Kidney glomerular epithelial cell (primary cell): Measurements from ENCODE around the gene ODAD3.
"Not testable (repeated sequence)": the region's sequence is repeated elsewhere in the genome, so short reads cannot be mapped to it uniquely, and the experiment has no call there.

Experiments used
- DNase-seq: peaks from one replicate; lab custom pipeline; 2025; lab: John Stamatoyannopoulos, UW

ODAD3 gene

DNA sequence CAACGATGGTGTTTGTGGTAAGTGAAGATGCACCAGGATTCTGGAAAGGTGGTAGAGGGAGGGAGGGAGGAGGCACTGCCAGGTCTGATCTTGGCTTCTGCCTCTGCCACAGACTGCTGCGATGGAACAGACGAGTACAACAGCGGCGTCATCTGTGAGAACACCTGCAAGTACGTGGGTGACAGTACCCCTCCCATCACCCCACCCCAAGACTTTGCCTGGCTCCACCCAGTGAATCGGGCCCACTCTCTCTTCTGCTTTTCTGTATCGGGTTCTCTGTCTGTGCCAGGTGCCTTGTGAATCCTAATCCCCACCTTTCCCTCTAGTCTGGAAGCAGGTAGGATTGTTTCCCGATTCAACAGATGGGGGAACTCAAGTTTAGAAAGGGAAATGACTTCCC lies 3.0 kb upstream of the ODAD3 start:
- DNase-seq, result no peak

DNA sequence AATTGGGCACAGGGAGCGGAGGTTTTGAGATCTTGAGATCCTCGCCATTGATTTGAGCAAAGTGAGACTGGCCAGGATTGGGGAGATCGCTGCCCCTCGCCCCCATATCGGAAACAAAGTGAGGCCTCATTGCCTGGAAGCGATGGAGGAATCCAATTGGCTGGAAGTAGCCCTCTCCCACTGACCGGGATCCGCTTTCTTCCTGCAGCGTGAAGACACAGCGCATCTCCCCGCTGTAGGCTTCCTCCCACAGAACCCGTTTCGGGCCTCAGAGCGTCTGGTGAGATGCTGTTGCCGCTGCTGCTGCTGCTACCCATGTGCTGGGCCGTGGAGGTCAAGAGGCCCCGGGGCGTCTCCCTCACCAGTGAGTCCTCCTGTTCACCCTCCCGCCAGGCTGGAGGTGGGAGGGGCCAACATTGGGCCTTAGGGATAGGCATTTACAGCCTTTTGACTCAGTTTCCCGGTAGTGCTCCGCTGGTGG lies 952 bp upstream of the ODAD3 start:
- DNase-seq, result no peak

DNA sequence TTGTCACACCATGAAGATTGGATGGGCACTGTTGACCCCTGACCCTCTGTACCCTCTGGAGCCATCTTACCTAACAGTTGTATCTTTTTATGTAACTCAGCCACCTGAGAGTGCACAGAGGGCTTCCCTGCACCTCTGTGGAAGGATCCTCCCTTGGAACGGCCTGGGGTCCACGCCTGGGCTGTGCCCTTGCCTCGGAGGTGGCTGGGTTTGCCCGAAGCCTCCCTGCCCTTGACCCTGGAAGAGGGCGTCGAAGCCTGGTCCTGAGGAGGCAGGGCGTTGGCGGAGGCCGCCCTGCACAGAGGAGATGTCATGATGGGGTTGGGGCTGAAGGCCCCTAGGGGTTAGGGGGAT lies 241 bp downstream of the ODAD3 start:
- DNase-seq, result no peak

DNA sequence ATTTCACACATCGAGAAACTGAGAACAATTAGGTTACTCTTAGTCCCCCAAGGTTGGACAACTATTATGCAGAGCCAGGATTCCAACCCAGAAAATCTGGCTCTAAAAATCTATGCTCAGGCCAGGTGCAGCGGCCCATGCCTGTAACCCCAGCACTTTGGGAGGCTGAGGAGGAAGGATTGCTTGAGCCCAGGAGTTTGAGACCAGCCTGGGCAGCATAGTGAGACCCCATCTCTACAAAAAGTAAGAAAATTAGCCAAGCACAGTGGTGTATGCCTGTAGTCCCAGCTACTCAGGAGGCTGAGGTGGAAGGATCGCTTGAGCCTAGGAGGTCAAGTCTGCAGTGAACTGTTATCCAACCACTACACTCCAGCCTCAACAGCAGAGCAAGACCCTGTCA lies 1.4 kb downstream of the ODAD3 start:
- DNase-seq, result not testable (repeated sequence)

DNA sequence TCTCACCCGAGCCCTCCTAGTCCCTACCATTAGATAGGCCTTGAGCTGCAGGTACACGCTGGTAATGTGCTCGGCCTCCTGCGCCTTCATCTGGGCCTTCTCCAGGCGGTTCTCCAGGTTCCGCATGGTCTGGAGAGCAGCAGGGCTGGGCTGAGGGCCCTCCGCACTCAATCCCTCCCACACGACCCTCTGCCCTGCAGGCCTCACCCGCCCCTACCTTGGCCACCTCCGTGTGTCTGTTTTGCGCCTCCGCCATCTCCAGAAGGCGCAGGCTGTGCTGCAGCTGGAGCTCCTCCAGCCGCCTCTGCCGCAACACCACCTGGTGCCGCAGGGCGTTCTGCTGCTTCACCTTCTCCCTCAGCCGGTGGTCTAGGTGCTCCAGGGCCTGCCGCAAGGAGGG lies 8.3 kb downstream of the ODAD3 start:
- no peak for DNase-seq

DNA sequence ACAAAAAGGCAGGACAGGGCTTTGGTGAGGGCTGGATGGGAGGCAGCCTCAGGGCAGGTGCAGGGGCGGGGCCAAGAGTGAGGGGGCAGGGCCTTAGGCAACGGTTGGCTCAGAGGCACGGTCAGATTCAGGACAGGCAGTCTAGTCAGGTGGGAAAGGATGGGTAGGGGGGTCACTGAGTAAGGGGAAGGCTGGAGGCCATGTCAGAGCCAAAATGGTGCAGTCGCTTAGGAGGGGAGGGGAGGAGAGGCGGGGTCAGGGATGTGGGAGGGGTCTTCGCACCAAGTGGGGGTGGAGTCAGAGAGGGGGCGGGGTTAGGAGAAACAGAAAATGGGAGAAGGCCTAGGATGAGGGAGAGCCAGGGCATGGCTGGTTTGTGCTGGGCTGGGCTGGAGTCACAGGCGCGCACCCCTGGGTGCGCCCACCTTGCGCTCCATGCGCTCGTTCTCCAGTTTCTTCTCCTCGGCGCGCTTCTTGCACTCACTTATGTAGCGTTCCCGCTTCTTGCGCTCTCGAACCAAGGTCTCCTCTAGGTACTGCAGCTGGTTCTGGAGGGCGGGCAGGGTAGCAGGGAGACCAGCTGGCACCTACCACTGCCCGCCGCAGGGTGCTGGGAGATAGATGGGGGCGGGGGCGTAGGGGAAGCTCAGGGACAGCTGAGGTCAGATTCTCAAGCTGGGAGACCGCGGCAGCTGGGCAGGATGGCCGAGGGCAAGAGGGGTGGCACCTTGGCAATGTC lies 9.0 kb downstream of the ODAD3 start:
- no peak for DNase-seq

DNA sequence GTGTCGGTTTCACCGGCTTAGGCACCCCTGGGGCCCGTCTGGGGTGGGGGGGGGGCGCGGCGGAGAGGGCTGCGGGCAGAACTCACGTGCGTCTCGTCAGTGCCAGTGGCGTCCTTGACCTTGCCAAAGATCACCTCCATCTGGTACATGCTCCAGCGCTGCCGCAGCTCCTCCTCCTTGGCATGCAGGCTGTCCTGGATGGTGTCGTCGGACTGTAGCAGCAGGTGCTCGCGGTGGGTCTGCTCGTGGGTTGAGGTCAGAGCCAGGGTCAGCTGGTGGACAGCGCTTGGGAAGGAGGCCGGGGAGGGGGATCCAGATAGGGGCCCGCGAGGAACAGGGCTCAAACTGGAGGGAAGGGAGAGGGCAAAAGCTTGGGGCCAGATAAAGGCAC lies 11.1 kb downstream of the ODAD3 start:
- no peak for DNase-seq

DNA sequence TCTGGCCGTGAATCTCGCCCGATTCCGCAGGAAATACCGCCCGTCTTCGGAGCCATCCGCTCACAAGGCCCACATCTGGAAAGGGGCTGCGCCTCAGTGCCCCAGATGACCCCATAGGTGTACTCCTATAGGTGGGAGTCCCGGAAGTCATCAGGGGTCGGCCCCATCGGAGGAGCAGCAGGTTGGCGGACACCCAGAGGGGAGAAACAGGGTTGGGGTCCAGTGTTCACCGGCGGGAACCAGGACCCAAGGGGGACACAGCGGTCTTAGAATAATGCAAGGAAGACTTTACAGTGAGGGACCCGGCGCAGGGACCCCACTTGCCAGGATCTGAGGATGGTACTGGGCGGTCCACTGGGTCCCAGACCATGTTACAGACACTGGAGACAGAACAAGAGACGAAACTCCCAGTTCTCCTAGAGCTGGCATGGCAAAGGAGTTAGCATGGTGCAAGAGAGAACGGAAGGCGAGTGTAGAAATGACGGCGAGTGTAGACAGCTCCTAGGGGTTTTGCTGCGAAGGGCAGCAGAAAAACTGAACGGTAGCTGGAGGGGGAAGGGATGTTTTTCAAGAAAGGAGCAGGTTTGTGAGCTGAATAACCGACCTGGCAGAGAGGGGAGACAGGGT lies 11.6 kb downstream of the ODAD3 start:
- DNase-seq, result no peak

DNA sequence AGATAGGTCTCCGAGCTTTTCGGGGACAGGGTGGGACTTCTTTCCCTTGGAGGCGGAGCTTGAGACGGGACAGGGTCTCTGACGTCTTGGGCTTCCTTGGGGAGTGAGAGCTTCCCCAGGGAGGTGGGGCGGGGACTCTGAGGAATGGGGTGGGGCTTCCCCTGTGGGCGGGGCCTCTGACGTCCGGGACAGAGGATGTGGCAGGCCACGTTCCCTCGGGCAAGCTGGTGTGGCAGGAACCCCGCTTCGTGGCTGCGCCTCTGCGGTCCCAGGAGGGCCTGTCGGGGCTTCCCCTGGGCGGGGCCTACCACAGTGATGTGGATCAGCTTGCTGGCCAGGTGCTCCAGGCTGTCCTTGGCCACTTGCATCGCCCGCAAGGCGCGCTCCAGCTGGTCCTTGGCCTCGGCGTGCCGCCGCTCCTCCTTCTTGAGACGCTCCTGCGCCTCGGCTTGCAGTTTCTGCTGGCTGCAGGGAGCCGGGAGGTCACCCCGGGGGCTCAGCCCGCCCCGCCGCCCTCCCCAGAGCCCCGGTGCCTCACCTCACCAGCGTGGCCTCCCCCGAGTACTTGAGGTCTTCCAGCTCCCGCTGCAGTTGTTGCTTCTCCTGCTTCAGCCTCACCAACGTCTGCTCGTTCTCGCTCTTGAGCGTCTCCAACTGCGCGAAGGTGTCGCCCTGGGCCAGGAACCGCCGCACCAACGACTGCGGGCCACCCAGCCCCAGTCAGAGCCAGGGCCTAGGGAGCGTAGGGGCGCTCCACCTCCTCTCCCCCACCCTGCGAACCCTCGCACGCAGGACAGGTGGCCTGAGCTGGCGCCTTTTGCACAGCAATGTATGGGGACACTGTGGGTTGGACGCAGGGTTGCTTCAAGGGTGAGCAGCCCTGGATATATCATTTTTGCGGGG lies 12.5 kb downstream of the ODAD3 start:
- no peak for DNase-seq

DNA sequence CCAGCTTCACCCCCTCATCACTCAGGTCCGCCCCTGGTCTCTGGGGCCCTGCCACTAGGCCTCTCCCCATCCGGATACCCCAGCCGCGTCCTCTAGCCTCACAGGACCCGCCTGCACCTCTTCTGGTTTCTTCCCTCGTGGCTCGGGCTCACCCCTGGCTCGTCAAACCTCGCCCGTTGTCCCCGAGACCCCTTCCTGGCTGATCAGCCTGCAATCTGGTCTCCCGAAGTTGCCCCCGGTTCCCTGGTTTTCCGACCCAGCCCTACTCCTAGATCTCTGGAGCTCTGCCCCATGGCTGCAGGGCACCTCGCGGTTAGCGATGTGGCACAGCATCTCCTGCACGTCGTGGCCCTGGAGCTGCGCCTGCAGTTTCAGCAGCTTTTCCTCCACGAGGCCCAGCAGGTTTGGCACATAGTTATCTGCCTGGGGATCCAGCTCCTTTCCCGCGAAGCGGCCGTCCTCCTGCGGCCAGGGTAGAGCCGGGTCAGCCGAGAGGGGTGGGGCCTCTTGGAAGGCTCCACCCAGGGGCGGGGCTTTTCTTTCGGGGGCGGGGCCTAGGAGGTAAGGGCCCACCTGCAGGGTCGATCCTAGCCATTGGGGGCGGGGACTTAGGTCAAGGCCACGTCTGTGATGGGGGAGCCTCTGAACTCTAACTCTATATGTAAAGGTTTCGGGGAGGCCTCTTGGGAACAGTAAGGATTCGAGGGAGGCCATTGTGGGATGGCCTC lies 13.4 kb downstream of the ODAD3 start:
- DNase-seq, result no peak

DNA sequence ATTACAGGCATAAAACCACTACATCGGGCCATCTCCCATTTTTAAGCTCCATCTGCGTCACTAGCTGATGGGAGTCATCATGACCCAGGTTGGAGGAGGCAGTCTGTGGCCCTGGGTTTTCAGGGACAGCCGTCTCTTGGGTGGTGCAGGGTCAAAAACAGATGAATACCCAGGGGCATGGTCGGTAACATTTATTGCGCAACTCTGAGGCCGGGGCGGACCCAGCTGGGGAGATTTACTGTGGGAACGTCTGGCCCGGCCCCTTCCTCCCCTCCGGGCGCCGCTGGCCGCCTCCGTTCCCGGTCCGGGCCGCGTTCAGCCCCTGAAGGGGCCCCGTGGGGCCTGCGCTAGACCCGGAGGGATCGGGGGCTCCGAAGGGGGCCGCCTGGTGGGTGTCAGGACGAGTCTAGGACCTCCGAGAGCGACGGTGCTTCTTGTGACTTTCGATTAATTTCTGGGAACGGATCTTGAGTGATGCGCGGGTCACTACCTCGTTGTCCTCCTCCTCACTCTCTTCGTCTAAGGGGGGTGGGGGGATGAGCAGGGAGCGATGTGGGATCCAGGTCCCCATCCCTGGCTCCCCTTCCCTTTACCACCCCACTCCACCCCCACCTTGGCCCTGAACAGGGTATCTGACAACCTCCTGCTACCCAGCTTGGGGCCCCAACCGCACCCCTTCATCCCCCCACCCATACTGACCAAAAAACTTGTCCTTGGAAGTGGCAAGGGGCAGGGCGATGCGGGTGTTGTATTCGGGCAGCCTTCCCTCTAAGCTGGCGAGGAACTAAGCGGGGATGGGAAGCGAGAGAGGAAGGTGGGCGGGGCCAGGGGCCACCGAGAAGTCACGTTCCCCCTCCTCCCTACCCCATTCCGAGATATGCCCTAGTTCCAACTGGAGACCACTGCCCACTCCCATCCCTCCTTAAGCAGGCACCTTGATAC lies 14.2 kb downstream of the ODAD3 start:
- DNase-seq, result no peak

DNA sequence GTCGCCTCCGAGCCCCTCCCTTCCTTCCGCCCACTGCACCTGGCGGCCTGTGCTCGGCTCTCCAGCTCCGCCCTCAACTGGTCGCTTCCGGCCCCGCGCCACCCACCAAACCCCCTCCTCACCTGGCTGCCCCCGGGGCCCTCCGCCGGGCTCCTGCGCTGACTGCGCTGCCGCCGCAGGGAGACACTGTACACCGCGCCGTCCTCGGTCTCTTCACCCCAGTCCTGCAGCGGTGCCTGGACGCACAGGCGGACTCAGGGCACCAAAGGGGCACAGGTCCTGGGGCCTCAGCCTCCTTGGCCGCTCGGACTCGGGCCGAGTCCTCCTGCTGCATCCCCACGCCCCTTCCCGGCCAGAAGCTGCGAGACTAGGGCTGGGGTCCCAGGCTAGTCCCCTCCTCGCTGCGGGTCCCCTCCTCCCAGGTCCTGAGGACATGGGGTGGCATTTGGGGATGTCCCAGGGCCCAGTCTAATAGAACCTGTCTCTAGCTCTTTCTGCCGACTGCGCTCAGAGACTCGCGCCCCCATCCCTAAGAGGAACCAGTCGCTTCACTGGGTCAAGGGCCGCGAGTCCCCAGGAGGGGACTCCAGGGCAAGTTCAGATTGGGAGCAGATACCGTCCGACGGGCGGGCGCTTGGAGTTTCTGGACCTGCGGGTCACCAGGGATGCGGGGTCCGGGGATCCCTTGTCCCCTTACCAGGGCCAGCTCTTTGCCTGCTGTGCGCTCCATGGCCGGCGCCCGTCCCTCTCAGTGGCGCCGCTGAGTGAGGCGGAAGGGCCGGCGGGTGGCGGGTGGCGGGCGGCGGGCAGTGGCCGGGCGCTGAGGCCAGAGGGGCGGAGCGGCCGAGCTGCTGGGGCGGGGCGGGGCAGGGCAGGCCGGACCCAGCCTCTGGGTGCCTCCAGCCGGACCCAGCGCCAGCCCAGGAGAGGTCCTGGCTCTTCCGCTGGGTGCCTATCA lies 16.1 kb downstream of the ODAD3 start, which contains the start of gene RGL3:
TSS of gene RGL3 (minus strand) at position 766 of the 958 bp plus-strand sequence. CDS start at position 730, 36 bp downstream.
- DNase-seq, result no peak

DNA sequence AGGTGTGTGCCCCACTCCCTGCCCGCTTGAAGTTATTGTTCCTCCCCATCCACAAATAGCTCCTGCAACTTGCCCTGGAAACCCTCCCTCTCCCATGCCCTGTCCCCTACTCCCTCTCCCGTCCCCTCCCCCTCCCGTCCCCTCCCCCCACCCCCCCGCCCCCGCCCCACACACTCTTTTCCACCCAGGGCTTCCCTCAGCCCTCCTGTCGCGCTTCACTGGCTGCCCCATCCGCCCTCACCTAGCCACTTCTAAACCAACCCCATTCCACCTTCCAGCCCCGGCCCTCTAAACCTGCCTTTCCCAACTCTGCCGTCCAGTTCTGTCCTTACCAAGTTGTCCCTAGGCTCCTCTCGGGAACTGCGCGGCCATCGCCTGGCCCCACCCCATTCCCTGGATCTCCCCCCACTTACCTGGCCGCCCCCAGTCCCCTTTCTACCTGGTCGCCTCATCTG lies 16.8 kb downstream of the ODAD3 start:
- DNase-seq, result no peak

DNA sequence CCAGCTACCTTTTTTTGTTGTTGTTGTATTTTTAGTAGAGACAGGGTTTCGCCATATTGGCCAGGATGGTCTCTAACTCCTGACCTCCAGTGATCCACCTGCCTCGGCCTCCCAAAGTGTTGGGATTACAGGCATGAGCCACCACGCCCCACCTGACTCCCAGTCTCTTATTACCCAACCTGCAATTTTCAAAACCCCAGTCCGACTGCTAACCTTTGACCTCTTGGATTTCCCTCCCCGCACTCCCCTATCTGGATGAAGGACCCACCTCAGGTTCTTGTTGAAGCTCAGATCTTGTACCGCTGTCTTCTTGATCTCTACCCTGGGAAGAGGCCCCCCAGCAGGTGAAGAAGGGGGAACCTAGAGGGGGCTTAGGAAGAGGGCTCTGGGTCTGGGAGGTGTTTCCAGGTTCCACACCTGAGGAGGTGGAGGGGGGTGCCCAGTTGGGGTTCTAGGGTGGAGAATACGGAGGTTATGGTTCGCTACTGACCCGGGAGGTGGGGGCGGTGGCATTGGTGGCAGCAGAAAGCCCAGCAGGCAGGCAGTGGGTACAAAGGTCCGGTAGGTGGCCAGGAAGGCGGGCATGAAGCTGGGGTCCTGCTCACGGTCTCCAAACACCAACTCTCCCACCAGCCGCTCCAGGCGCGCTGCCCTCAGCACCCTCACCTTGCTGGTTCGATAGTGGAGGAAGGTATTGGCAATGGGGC lies 18.4 kb downstream of the ODAD3 start:
- no peak for DNase-seq

DNA sequence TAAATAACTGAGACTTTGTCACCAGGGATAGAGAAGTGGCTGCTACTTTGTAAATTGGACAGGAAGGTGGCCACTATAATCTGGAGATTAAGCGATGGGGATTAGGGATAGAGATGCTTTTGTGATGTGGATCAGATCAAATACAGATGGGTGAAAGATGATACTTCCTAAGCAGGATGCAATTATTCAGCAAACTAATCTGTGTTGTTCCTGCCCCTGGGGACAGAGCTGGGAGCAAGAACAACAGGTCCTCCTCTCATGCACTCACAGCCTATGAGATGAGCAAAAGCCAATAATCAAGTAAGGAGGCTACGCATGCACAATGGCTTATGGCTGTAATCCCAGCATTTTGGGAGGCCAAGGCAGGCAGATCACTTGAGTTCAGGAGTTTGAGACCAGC lies 20.4 kb downstream of the ODAD3 start:
- no peak for DNase-seq

DNA sequence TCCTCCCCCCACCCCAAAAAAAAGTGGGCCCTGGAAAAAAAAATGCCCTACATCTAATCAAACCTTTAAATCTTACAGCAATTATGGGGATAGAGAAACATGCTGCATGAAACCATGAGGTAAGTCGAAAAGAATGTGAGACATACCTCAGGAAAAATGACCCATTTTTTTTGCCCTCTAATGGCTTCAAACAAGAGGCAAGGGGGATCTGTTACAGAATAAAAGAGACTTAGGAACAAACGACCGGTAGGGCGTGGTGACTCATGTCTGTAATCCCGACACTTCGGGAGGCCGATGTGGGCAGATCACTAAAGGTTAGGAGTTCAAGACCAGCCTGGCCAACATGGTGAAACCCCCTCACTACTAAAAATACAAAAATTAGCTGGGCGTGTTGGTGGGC lies 24.2 kb downstream of the ODAD3 start:
- no peak for DNase-seq

DNA sequence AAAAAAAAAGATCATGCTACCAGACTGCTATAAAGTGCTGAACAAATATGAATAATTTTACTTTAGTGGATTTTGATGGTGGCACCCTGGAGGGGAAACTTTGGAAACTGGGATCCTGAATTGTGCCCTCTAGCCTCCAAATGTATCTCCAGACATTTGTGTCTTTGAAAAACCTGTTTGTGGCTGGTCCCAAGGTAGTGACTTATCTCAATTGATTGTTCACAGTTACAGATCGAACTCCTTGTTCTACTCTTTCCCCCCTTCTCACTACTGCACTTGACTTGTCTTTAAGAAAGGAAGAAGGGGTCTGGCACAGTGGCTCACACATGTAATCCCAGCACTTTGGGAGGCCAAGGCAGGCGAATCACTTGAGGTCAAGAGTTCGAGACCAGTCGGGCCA lies 26.3 kb downstream of the ODAD3 start:
- no peak for DNase-seq

DNA sequence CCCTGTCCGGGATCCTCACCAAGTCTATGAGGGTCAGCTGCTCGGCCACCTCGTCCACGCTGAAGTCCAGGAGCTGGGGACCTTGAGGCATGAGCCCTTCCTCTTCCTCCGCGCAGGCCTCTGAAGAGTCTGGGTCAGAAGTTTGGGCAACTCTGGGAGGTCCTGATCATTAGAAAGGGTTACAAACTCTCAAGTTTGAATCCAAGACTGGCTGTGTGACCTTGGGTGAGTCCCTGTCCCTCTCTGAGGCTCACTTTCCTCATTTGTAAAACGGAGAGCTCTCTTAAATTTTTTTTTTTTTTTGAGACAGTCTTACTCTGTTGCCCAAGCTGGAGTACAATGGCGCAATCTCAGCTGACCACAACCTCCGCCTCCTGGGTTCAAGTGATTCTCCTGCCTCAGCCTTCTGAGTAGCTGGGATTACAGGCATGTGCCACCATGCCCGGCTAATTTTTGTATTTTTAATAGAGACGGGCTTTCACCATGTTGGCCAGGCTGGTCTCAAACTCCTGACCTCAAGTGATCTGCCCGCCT lies 28.2 kb downstream of the ODAD3 start:
- DNase-seq, result not testable (repeated sequence)
